Measurements from ENCODE around the gene HLA-DMB.

DNA sequence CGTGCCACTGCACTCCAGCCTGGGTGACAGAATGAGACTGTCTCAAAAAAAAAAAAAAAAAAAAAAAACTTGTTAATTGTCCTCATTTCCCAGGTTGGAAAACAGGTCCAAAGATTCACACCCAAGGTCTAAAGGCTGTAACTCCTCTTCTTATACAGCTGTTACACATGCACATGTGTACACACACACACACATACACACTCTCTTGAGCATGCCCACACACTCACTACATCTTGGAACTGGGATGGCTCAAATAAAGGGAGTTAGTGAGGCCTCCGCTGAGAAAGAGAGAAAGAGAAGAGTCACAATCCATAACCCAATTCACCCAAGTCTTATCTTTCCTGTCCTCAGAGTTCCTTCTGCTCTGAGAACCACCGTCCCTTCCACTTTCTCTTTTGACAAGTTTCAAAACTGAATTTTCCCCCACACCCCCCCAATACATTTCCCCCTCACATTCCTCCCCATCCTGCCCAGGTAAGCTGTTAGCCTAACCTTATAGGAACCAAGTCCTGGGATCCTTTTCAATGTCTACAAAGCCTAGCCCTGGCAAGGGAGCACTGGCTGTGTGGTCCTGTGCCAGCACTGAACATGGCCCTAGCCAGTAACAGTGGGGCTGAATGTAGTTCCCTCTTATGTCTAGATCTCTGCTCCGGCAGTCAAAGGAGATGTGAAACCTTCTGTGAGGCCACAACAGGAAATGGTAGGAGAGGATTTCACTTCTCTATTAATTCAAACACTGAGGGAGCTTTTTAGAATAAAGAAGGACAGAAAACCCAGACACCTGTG, 3.2 kb upstream of the HLA-DMB start:
- TF ChIP-seq CTCF (IDR thresholded peaks at IDR 0.05) = no peak
- TF ChIP-seq POLR2A (IDR thresholded peaks at IDR 0.05) = peak in 2 of 4 donors; percentile 23 to 69
- TF ChIP-seq POLR2AphosphoS5 (IDR thresholded peaks at IDR 0.05) = peak in 1 of 2 donors; percentile 55
